Astrocyte (in vitro differentiated cells and primary cell): ENCODE data around the gene HS6ST3.

ENCODE experiments used
- CTCF ChIP-seq: IDR thresholded peaks from 2 replicates; pipeline ENCODE4 v1.5.1; 2011; ENCODE audit warnings: low read depth, mild to moderate bottlenecking, inconsistent platforms, low read length, moderate library complexity; ENCODE audit not compliant: insufficient read depth
- EZH2 ChIP-seq: IDR thresholded peaks from 2 replicates; pipeline ENCODE4 v1.6.1; 2012; ENCODE audit warnings: mild to moderate bottlenecking, low read length, inconsistent platforms; ENCODE audit not compliant: insufficient read depth

GRCh38 chr13:96475103-96475502 is 385.2 kb downstream of the HS6ST3 start:
- TF ChIP-seq CTCF (no peak), EZH2 (no peak)
